Left ventricle myocardium superior (tissue), 1 donor: Measurements from ENCODE around the gene LRR1. TPM values are rescaled to one million over a fixed set of nuclear protein-coding genes. Genes with fewer than 3 reads are reported as not detected.
A peak's percentile ranks its signal among the peaks of the same experiment; 100 is the strongest.

Experiments
- ATAC-seq: fragments of 200-7000 bp; cut with Tn5 transposase; one replicate; pipeline ENCODE4 v1.9.1; 2020; ENCODE audit warnings: mild to moderate bottlenecking, moderate library complexity
- DNase-seq: peaks from one replicate; pipeline ENCODE4 v3.0.0-alpha.2; 2020
- intact Hi-C: fragments of 100-400 bp; cut with micrococcal nuclease; formaldehyde crosslinking; loops from one replicate; pipeline ENCODE4 v1.11.0; 2022
- long read RNA-seq: library from polyadenylated mRNA; unstranded; transcript quantifications from one replicate; pipeline ENCODE4 v2.0.0, GENCODE V29; 2021
- total RNA-seq: library from RNA; stranded (reverse); fragmentation: NEBNext Ultra II Directional; extraction: Animal tissue kit (Norgen Biotek cat#: 25700); gene quantifications from one replicate; pipeline ENCODE4 v1.2.1, GENCODE V29; 2021
- donor health status: DM: no; HTN: yes; CAD: no; lungs with severe emphysema.

The LRR1 gene, protein sequence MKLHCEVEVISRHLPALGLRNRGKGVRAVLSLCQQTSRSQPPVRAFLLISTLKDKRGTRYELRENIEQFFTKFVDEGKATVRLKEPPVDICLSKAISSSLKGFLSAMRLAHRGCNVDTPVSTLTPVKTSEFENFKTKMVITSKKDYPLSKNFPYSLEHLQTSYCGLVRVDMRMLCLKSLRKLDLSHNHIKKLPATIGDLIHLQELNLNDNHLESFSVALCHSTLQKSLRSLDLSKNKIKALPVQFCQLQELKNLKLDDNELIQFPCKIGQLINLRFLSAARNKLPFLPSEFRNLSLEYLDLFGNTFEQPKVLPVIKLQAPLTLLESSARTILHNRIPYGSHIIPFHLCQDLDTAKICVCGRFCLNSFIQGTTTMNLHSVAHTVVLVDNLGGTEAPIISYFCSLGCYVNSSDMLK
- total RNA-seq = 5.8 TPM
- long read RNA-seq, partial matches to known transcripts = 1 of 3 reads
- long read RNA-seq, other reads (novel, unspliced or antisense) = 2 of 3 reads

DNA sequence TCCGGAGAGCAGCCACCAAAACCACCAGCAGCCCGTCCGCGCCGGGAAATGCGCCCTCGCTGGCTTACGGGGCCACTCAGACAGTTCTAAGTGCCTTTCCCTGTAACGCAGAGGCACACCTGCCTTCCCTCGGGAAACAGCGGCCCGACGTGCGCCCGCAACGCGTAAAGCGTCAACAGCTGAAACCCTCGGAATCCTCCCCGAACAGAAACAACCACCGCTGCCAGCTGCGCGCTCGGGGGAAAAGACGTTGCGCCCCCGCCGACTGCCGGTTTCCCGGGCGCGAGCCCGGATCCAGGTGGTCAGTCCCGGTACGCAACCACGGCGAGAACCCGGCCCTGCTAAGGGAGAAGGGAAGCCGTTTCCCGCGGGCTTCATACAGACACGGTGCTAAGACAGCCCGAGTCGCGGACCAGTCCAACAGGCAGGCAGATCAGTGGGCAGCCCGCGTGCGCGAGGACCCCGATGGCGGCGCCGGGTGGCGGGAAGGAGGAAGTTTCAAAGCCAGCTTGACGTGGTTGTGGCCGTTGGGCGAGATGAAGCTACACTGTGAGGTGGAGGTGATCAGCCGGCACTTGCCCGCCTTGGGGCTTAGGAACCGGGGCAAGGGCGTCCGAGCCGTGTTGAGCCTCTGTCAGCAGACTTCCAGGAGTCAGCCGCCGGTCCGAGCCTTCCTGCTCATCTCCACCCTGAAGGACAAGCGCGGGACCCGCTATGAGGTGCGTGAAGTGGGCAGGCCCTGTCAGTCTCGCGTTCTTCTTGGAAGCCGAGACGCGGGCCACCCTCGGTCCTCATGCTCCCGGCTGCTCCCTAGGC, at the start of gene LRR1:
TSS of gene LRR1 (plus strand) at position 456 of the 816 bp plus-strand sequence. CDS start at position 537, 81 bp downstream.
- ATAC-seq (peak; percentile 88), DNase-seq (peak; percentile 90)
- intact Hi-C loops = no loop called here

DNA sequence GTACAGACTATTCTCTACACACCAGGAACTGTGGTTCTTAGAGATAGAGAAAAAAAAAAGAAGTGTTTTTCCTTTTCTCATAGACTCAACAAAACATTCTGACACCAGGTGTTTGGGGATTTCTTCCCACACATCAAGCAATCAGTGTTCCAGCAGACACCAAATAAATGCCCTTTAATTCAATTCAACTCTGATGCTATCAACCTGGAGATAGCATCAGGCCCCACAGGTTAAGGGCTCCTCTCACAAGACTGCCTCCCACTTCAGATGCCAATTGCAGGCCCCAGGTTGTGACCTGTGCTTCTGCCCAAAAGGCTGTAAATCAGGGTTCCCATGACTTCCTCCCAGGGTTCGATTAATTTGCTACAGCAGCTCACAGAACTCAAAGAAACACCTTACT, 49.3 kb upstream of the LRR1 start:
- ATAC-seq (no peak), DNase-seq (no peak)
- intact Hi-C loops = no loop called here

DNA sequence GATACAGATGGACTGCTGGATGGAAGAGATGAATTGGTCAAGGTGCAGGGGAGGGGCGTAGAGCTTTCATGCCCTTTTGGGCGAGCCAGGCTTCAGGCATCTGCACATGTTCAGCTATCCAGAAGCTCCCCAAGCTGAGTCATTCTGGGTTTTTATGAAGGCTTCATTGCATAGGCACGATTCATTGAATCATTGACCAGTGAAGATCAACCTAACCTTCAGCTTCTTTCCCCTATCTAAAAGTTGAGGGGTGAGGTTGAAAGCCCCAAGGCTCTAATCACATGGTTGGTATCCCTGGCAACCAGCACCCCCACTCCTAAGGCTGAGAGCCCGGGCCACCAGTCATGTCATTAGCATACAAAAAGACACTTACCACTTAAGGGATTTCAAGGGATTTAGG, 48.9 kb upstream of the LRR1 start:
- intact Hi-C loops = no loop called here
- no peak for DNase-seq
- ATAC-seq = no peak

DNA sequence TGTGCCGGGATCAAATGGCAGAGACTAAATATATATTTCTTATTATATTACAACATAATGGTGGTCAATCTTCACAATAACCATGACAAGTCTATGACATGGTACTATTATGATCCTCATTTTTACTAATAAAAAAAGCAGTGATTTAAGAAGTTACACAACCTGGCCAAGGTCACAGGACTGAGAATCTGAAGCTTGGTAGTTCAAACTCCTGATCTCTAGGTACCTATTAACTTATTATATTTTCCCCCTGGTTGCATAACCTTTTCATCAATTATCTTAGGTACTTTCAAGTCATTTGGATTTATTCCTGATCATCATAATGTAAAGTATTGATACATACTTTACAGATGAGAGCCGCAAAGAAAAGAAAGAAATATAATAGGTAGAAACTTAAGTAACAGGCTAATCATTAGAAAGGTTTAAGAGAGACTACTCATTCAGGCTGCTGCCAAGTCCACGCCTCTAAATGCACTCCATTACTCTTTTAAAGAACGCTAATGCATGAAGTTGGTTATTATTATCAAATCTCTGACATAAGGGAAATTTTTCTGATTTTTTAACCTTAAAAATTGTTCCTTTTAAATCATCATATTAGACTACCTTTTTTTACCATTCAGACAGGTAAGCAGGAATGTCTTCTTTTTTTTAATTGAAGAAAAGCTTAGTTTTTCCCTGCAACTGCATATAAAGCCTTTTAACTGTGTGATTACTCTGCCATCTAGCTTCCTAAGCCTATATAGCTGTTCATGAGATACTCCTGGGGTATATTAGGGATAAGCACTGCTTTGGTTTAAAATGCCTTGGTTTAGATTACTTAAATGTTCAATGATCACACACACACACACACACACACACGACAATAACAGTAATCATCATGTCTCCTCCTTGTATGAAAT, 48.2 kb upstream of the LRR1 start:
- intact Hi-C loops = no loop called here
- DNase-seq (no peak), ATAC-seq (no peak)

DNA sequence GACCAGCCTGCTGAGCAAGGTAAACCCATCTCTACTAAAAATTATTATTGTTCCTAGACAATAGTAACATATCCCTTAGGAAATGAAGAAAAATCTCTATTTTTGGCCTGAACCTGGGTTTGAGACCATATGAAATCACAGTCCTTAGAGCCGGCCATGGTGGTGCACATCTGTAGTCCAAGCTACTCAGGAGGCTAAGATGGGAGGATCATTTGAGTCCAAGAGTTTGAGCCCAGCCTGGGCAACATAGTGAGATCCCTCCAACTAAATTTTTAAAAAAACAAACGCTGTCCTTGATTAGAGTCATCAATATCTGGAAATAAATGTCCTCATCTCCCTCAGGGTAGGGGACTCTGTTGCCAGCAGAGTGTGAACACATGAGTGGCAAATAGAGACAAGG, 47.2 kb upstream of the LRR1 start:
- intact Hi-C loops = no loop called here
- ATAC-seq (no peak), DNase-seq (no peak)

DNA sequence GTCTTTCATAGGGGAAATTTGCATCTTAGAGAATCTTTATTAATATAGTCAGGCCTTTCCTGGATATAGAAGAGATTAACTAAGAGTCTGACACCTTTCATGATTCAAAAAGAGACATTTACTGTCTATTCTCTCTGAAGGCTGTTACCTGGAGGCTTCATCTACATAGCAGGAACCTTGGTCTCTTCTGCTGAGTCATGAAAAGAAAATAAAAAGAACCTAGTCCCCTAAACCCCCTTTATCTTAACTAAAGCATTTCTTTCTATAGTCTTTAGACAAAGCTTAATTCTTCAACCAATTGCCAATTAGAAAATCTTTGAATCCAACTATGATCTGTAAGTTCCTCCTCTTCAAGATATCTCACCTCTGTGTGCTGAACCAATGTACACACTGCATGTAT, 45.6 kb upstream of the LRR1 start:
- no peak for ATAC-seq
- intact Hi-C loops = no loop called here
- DNase-seq = no peak

DNA sequence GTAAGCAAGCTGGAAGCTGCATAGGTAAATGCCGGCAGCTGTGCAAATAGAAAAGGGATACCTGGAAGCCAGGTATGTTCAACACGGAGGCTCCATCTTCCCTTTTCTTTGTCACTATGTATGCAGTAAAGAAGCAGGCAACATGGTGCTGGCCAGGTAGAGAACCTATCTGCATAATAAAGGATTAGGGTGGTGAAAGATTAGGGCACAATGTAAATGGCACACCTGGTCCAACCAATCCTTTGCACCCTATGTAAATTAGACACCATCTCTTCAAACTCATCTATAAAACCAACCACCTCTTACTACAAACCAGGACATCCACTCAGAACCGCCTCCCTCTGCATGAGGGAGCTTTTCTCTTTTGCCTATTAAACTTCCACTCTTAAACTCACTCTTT, 44.8 kb upstream of the LRR1 start:
- no peak for DNase-seq
- intact Hi-C loops = no loop called here
- no peak for ATAC-seq

DNA sequence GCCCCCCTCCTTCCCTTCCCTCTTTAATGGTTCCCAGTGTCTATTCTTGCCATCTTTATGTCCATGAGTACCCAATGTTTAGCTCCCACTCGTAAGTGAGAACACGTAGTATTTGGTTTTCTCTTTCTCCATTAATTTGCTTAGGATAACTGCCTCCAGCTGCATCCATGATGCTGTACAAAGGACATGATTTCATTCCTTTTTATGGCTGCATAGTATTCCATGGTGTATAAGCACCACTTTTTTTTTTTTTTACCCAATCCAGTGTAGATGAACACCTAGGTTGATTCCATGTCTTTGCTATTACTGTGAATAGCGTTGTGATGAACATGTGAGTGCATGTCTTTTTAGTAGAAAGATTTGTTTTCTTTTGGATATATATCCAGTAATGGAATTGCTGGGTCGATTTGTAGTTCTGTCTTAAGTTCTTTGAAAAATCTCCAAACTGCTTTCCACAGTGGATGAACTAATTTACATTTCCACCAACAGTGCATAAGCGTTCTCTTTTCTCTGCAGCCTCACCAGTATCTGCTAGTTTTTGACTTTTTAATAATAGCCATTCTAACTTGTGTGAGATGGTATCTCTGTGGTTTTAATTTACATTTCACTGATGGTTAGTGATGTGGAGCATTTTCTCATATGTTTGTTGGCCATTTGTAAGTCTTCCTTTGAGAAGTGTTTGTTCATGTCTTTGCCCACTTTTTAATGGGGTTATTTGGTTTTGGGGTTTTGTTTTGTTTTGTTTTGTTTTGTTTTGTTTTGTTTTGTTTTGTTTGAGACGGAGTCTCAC, 38.6 kb upstream of the LRR1 start:
- ATAC-seq (no peak), DNase-seq (no peak)
- intact Hi-C loops = no loop called here

DNA sequence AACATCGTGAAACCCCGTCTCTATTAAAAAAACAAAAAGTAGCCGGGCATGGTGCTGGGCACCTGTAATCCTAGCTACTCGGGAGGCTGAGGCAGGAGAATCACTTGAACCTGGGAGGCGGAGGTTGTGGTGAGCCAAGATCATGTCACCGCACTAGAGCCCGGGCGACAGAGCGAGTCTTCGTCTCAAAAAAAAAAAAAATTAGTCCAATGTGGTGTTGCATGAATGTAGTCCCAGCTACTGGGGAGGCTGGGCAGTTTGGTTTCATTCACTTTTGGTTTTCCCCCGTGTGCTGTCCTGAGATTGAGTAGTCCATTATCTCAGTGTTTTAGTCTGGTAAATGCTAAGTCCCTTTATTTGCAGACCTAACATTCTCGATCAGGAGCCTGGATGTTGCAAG, 32.0 kb upstream of the LRR1 start:
- ATAC-seq (no peak), DNase-seq (no peak)
- intact Hi-C loops = no loop called here

DNA sequence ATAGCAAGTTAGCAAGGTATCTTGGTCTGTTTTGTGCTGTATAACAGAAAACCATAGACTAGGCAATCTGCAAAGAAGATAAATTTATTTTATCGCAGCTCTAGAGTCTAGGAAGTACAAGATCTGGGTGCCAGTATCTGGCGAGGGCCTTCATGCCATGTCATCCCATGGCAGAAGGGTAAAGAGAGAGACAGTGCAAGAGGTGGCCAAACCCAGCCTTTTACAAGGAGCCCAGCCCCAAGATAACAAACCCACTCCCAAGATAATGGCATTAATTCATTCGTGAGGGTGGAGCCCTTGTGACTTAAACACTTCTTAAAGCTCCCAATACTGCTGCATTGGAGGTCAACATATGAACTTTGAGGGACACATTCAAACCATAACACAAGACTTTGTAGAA, 29.5 kb upstream of the LRR1 start:
- intact Hi-C loops = no loop called here
- no peak for ATAC-seq
- no peak for DNase-seq

DNA sequence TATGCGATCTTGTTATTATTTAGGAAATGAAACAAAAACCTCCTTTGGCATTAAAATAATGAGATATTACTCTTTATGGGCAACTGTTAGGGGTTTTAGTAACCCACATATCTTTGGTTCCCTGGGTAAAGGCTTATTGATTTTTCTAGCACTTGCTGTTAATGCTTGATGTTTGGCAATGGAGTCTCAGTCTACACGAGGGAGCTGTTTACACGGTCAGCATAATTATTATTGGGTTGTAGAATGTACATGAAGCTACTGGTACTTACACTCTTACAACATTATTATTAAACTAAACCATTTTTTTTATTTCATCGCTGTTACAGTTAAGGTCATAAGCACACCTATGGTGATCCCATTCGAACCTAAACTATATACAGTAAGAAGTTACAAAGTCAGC, 24.7 kb upstream of the LRR1 start:
- intact Hi-C loops = no loop called here
- ATAC-seq = no peak
- DNase-seq = no peak

DNA sequence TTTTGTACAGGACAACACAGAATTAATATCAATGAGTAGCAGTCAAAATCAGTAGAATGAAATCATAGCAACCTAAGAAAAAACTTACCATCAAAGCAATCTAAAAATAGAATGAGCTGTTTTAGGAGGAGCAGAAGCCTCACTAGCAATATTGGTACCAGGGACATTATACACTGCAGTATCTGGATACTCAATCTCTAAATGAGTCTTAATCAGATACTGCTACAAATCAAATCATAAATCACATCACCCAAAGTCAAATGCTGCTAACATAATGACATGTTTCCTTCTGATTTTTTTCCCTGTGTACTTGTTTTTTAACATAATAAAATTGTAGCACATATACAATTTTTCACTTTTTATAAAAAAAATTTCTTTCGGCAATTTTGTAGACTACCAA, 20.6 kb upstream of the LRR1 start:
- intact Hi-C loops = no loop called here
- no peak for DNase-seq
- ATAC-seq = no peak

DNA sequence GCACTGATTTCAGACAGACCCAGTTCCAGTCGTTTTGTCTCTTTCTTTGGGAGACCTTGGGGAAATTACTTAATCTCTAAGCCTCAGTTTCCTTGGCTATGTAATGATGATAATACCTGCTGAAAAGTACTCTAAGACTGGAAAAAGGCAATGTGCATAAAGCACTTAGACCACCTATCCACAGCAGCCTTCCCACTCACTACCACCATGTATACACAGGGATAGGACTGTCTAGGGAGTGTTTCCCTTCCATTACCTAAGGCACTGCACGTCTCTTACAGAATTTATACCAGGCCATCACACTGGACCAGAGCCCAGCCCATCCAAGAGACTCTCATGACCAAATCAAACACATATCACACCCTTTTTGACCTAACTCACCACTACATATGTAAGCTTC, 18.9 kb upstream of the LRR1 start:
- intact Hi-C loops = no loop called here
- DNase-seq (no peak), ATAC-seq (no peak)

DNA sequence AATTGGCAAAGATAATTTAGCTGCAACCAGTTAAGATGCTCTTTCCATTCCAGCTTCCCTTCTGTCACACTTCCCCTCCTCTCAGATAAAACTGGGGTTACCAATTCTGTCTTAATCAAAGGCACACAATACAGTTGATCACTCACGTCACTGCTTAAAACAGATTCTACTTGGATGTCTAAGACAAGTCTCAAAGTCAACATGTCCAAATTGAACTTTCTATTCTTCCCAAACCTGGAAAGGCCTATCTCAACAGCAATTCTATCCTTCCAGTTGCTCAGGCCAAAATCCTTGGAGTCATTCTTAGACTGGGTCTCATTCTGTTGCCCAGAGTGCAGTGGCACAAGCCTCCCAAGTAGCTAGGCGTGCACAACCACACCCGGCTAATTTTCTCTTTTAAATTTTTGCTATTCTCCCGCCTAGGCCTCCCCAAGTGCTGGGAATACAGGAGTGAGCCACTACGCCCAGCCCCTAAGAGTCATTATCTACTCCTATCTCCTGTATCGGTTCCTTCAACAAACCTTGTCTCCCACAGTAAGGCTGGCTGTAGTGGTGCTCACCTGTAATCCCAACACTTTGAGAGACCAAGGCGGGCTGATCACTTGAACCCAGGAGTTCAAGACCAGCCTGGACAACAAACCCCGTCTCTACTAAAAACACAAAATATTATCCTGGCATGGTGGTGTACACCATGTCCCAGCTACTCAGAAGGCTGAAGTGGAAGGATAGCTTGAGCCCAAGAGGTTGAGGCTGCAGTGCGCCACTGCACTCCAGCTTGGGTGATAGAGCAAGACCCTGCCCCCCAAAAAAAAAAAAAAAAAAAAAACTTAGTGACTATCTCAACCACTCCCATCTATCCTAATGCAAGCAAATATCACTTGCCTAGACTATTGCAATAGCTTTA, 17.3 kb upstream of the LRR1 start:
- no peak for ATAC-seq
- intact Hi-C loops = no loop called here

DNA sequence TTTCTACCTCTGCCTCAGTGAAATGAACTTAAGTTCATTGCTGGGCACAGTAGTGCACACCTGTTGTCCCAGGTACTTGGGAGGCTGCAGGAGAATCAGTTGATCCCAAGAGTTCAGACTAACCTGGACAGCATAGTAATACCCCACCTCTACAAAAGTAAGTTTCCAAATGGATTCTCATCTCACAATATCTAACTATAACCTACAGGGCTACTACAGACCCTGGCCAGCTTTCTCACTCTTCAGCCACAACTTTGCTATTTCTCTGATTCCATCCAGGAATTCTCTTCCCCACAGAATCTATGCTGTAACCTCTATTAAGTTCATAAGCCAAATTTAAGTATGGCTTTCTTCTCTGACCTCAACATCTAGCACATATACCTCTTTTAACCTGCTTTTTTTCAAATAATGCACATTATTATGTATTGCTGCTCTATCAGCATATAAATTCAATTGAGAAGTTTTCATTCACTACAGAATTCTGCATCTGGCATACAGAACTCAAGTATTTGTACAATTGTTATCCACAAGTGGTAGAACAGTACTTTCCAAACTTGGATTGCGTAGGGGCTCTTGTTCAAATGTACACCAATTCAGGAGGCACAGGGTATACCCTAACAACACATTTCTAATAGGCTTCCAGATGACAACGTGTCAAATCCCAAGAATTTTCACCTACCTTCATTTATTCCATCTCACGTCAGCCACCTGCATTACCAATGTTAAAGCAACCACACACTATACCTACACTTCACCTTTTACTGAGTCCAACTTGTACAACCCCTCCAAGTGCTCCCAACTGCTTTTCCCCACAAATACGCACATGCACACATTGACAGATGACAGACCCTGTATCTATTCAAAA, 16.4 kb upstream of the LRR1 start:
- intact Hi-C loops = no loop called here
- DNase-seq (no peak), ATAC-seq (no peak)

More for the DNA sequence above, 17.3 kb upstream of the LRR1 start:
- DNase-seq = no peak

DNA sequence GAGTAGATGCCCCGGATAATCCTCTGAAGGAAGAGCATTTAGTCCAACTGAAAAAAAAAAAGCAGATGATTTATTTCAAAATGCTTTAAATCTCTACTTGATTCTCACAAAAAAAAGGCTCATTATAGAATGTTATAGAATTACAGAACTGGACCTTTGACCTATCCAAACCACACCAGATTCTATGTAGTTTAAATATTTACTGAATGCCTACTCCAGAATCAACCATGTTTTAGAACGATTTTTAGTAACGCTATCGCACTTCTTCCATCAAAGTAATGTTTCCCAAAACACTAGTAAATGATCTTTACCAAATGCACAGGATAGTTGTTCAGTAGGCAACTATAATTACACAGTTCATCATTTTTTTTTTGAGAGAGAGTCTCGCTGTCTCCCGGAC, 15.1 kb upstream of the LRR1 start:
- ATAC-seq (no peak), DNase-seq (no peak)

DNA sequence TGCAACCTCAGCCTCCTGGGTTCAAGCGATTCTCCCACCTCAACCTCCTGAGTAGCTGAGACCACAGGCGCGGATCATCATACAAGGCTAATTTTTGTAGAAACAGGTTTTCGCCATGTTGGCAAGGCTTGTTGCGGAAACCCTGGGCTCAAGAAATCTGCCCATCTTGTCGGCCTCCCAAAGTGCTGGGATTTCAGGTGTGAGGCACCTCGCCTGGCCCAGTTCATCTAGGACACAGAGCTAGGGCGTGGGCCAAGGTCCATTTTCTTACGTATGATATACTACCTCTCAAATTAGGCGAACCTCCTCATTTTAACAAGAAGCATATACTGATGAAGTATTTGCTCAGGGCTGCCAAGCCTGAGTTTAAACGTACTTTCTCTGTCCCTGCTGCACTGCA, 14.7 kb upstream of the LRR1 start:
- ATAC-seq (no peak), DNase-seq (no peak)
- intact Hi-C loops = no loop called here

More for the DNA sequence above, 15.1 kb upstream of the LRR1 start:
- intact Hi-C loops = no loop called here
